ENCODE data around the gene DDT.
"Not testable (repeated sequence)": the region's sequence is repeated elsewhere in the genome, so short reads cannot be mapped to it uniquely, and the experiment has no call there.

Gene DDT

GRCh38 chr22:23952794-23953405 lies 21.3 kb downstream of the DDT start:
- DNase-seq (ENCODE audit: low spot score), result not testable (repeated sequence)

- DNase-seq (ENCODE audit: low spot score), result not testable (repeated sequence)
These were observed 22.9 kb downstream of the DDT start for GRCh38 chr22:23951383-23951782.

- not testable (repeated sequence) for DNase-seq (ENCODE audit: low spot score)
These were observed 24.5 kb downstream of the DDT start for GRCh38 chr22:23949764-23950163.

- not testable (repeated sequence) for DNase-seq (ENCODE audit: low spot score)
These were observed 26.9 kb downstream of the DDT start for GRCh38 chr22:23947391-23947790.

- not testable (repeated sequence) for DNase-seq (ENCODE audit: low spot score)
These were observed 34.1 kb downstream of the DDT start for GRCh38 chr22:23940166-23940565.

GRCh38 chr22:23939017-23939357 lies 35.3 kb downstream of the DDT start:
- no peak for DNase-seq (ENCODE audit: low spot score)

GRCh38 chr22:23938328-23939016 lies 35.8 kb downstream of the DDT start:
- DNase-seq (ENCODE audit: low spot score), result no peak

- no peak for DNase-seq (ENCODE audit: low spot score)
These were observed 47.7 kb downstream of the DDT start for GRCh38 chr22:23926561-23926960.

- no peak for DNase-seq (ENCODE audit: low spot score)
These were observed 49.1 kb downstream of the DDT start for GRCh38 chr22:23925020-23925606.

- no peak for DNase-seq (ENCODE audit: low spot score)
These were observed 51.3 kb downstream of the DDT start for GRCh38 chr22:23922921-23923320.

GRCh38 chr22:23921586-23922201 lies 52.5 kb downstream of the DDT start:
- not testable (repeated sequence) for DNase-seq (ENCODE audit: low spot score)

All from iPS-NIHi11 (cell line).